ENCODE data around the gene WLS.

DNA sequence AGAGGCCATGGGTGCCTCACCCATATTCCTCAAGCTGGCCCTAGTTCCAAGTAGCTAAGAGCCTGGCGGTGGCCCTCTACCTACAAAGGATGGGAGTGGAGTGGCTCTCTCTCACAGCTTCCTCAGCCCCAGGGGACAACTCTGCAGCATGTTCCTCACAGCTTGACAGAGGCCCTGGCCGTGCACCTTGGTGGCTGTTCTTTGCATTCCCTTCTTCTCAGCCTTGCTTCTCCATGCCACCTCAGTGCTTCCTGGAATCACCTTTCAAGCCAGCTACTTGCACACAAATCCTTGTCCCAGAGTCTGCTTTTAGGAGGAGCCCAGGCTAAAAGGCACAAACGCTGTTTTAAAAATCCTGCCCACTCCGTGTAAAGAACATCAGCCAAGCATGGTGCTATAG, 112.9 kb downstream of the WLS start:
- no peak for TF ChIP-seq CTCF (conservative IDR thresholded peaks at IDR 0.05)
- no peak for TF ChIP-seq EZH2 (IDR thresholded peaks at IDR 0.05; ENCODE audit: low read depth)
